K562 (cell line): ENCODE measurements around the gene MIF. TPM values are rescaled to one million over a fixed set of nuclear protein-coding genes. Genes with fewer than 3 reads are reported as not detected.

Experiments used
- polyA plus RNA-seq, 8 experiments: library from polyadenylated mRNA; depleted of rRNA in 4 of 8; stranded (reverse) in 5 of 8; unstranded in 3 of 8; fragments of >200 nt; fragmentation: Nextera tagmentation in 2 of 8; fragmentation: Illumina TruSeq in 1 of 8; extraction: Ambion mirVana in 2 of 8; extraction: Trizol in 1 of 8; gene quantifications; 2 replicates each; pipeline versions ENCODE4 v1.2.1 to v1.2.3, GENCODE V29; 2011 to 2014; ENCODE audit warnings: inconsistent platforms in 1 of 8, missing spikeins in 1 of 8
- small RNA-seq: library from RNA; depleted of rRNA; stranded (forward); fragments of <200 nt; gene quantifications from one replicate; pipeline ENCODE3, GENCODE V24; 2014
- total RNA-seq, 7 experiments: library from RNA; depleted of rRNA in 6 of 7; stranded (reverse); fragments of >200 nt in 6 of 7; fragmentation: Illumina TruSeq in 2 of 7; extraction: Trizol in 2 of 7; gene quantifications; 2 replicates each; pipeline versions ENCODE4 v1.2.1 to v1.2.3, GENCODE V29; 2011 to 2021; ENCODE audit warnings: low replicate concordance in 1 of 7

Gene MIF
- total and polyA plus RNA-seq, 9 of the 15 experiments (the other 6 are each of a cell fraction or from before 2014, with no cell fraction given): 7.4 to 666 (median 193) TPM

Small RNA genes lying within 50 kb of the gene (small RNA-seq; reads per million reads assigned to genes)
- gene RN7SL268P: not detected

Other genes with a start within 250 kb of the MIF start
Only the 7 nearest of the 15 such genes appear.
- gene SMARCB1, start 107.4 kb upstream of the MIF start, total RNA-seq (2014; rRNA removed): 65.4 and 74.0 TPM in 2 replicates
- gene SMARCB1, start 107.4 kb upstream of the MIF start, total RNA-seq (2014; rRNA removed; fragmentation: Illumina TruSeq; extraction: Trizol): 39.5 and 44.5 TPM in 2 replicates
- gene SMARCB1, start 107.4 kb upstream of the MIF start, total RNA-seq (2015; rRNA removed; fragmentation: Illumina TruSeq; extraction: Trizol): 50.9 and 53.7 TPM in 2 replicates
- 79.1 and 79.2 TPM in 2 replicates for gene SMARCB1, start 107.4 kb upstream of the MIF start, total RNA-seq (2021)
- gene SMARCB1, start 107.4 kb upstream of the MIF start, polyA plus RNA-seq (2011; rRNA removed): 113 and 117 TPM in 2 replicates
- gene SMARCB1, start 107.4 kb upstream of the MIF start, polyA plus RNA-seq (2014; fragmentation: Illumina TruSeq; extraction: Trizol): 111 TPM in 2 replicates
- 1 to 10 TPM; 1.2 to 3.0 TPM for gene SMARCB1, start 107.4 kb upstream of the MIF start, polyA plus RNA-seq (2014; fragmentation: Nextera tagmentation; extraction: Ambion mirVana)
- gene SMARCB1, start 107.4 kb upstream of the MIF start, polyA plus RNA-seq (2014; rRNA removed): 75.3 and 90.2 TPM in 2 replicates
- 6.2 and 6.9 TPM in 2 replicates for gene DERL3, start 55.4 kb upstream of the MIF start, total RNA-seq (2014; rRNA removed)
- gene DERL3, start 55.4 kb upstream of the MIF start, total RNA-seq (2014; rRNA removed; fragmentation: Illumina TruSeq; extraction: Trizol): 0.77 and 1.7 TPM in 2 replicates
- gene DERL3, start 55.4 kb upstream of the MIF start, total RNA-seq (2015; rRNA removed; fragmentation: Illumina TruSeq; extraction: Trizol): 1.4 and 2.4 TPM in 2 replicates
- 8.8 and 9.2 TPM in 2 replicates for gene DERL3, start 55.4 kb upstream of the MIF start, total RNA-seq (2021)
- 8.3 and 19.3 TPM in 2 replicates for gene DERL3, start 55.4 kb upstream of the MIF start, polyA plus RNA-seq (2011; rRNA removed)
- 4.8 and 7.4 TPM in 2 replicates for gene DERL3, start 55.4 kb upstream of the MIF start, polyA plus RNA-seq (2014; fragmentation: Illumina TruSeq; extraction: Trizol)
- 1 to 10 TPM; 1.3 to 2.9 TPM for gene DERL3, start 55.4 kb upstream of the MIF start, polyA plus RNA-seq (2014; fragmentation: Nextera tagmentation; extraction: Ambion mirVana)
- 12.1 and 12.4 TPM in 2 replicates for gene DERL3, start 55.4 kb upstream of the MIF start, polyA plus RNA-seq (2014; rRNA removed)
- gene SLC2A11, start 36.5 kb upstream of the MIF start, total RNA-seq (2014; rRNA removed): 2.0 and 3.1 TPM in 2 replicates
- 1.5 and 1.9 TPM in 2 replicates for gene SLC2A11, start 36.5 kb upstream of the MIF start, total RNA-seq (2014; rRNA removed; fragmentation: Illumina TruSeq; extraction: Trizol)
- 2.1 and 2.5 TPM in 2 replicates for gene SLC2A11, start 36.5 kb upstream of the MIF start, total RNA-seq (2015; rRNA removed; fragmentation: Illumina TruSeq; extraction: Trizol)
- gene SLC2A11, start 36.5 kb upstream of the MIF start, total RNA-seq (2021): 1.6 and 2.1 TPM in 2 replicates
- 2.5 and 4.4 TPM in 2 replicates for gene SLC2A11, start 36.5 kb upstream of the MIF start, polyA plus RNA-seq (2011; rRNA removed)
- gene SLC2A11, start 36.5 kb upstream of the MIF start, polyA plus RNA-seq (2014; fragmentation: Illumina TruSeq; extraction: Trizol): 2.5 and 2.8 TPM in 2 replicates
- gene SLC2A11, start 36.5 kb upstream of the MIF start, polyA plus RNA-seq (2014; fragmentation: Nextera tagmentation; extraction: Ambion mirVana): under 1 TPM; 0.44 to 0.73 TPM
- 2.7 and 3.4 TPM in 2 replicates for gene SLC2A11, start 36.5 kb upstream of the MIF start, polyA plus RNA-seq (2014; rRNA removed)
- not detected in 2 replicates for gene GSTT2B, start 66.8 kb downstream of the MIF start, total RNA-seq (2014; rRNA removed)
- gene GSTT2B, start 66.8 kb downstream of the MIF start, total RNA-seq (2014; rRNA removed; fragmentation: Illumina TruSeq; extraction: Trizol): not detected in 2 replicates
- gene GSTT2B, start 66.8 kb downstream of the MIF start, total RNA-seq (2015; rRNA removed; fragmentation: Illumina TruSeq; extraction: Trizol): not detected in 2 replicates
- gene GSTT2B, start 66.8 kb downstream of the MIF start, total RNA-seq (2021): not detected in 2 replicates
- gene GSTT2B, start 66.8 kb downstream of the MIF start, polyA plus RNA-seq (2011; rRNA removed): not detected in 2 replicates
- not detected in 2 replicates for gene GSTT2B, start 66.8 kb downstream of the MIF start, polyA plus RNA-seq (2014; fragmentation: Illumina TruSeq; extraction: Trizol)
- not detected for gene GSTT2B, start 66.8 kb downstream of the MIF start, polyA plus RNA-seq (2014; fragmentation: Nextera tagmentation; extraction: Ambion mirVana)
- gene GSTT2B, start 66.8 kb downstream of the MIF start, polyA plus RNA-seq (2014; rRNA removed): not detected in 2 replicates
- gene DDTL, start 72.5 kb downstream of the MIF start, total RNA-seq (2014; rRNA removed): 0.59 and 0.94 TPM in 2 replicates
- not detected in 2 replicates for gene DDTL, start 72.5 kb downstream of the MIF start, total RNA-seq (2014; rRNA removed; fragmentation: Illumina TruSeq; extraction: Trizol)
- gene DDTL, start 72.5 kb downstream of the MIF start, total RNA-seq (2015; rRNA removed; fragmentation: Illumina TruSeq; extraction: Trizol): not detected in 2 replicates
- gene DDTL, start 72.5 kb downstream of the MIF start, total RNA-seq (2021): not detected in 2 replicates
- gene DDTL, start 72.5 kb downstream of the MIF start, polyA plus RNA-seq (2011; rRNA removed): 0.08 and 0.15 TPM in 2 replicates
- gene DDTL, start 72.5 kb downstream of the MIF start, polyA plus RNA-seq (2014; fragmentation: Illumina TruSeq; extraction: Trizol): not detected in 2 replicates
- gene DDTL, start 72.5 kb downstream of the MIF start, polyA plus RNA-seq (2014; fragmentation: Nextera tagmentation; extraction: Ambion mirVana): 1 to 10 TPM in 1 of 2 experiments, under 1 TPM in 1; 0.87 to 1.7 TPM
- gene DDTL, start 72.5 kb downstream of the MIF start, polyA plus RNA-seq (2014; rRNA removed): 0.05 and 0.30 TPM in 2 replicates
- 173 and 205 TPM in 2 replicates for gene DDT, start 80.1 kb downstream of the MIF start, total RNA-seq (2014; rRNA removed)
- 63.2 and 65.8 TPM in 2 replicates for gene DDT, start 80.1 kb downstream of the MIF start, total RNA-seq (2014; rRNA removed; fragmentation: Illumina TruSeq; extraction: Trizol)
- gene DDT, start 80.1 kb downstream of the MIF start, total RNA-seq (2015; rRNA removed; fragmentation: Illumina TruSeq; extraction: Trizol): 48.4 and 61.0 TPM in 2 replicates
- gene DDT, start 80.1 kb downstream of the MIF start, total RNA-seq (2021): 127 and 136 TPM in 2 replicates
- gene DDT, start 80.1 kb downstream of the MIF start, polyA plus RNA-seq (2011; rRNA removed): 159 and 170 TPM in 2 replicates
- gene DDT, start 80.1 kb downstream of the MIF start, polyA plus RNA-seq (2014; fragmentation: Illumina TruSeq; extraction: Trizol): 24.0 and 45.8 TPM in 2 replicates
- gene DDT, start 80.1 kb downstream of the MIF start, polyA plus RNA-seq (2014; fragmentation: Nextera tagmentation; extraction: Ambion mirVana): 10 to 100 TPM; 25.0 to 31.8 TPM
- gene DDT, start 80.1 kb downstream of the MIF start, polyA plus RNA-seq (2014; rRNA removed): 209 and 281 TPM in 2 replicates
- not detected in 2 replicates for gene GSTT2, start 85.8 kb downstream of the MIF start, total RNA-seq (2014; rRNA removed)
- not detected in 2 replicates for gene GSTT2, start 85.8 kb downstream of the MIF start, total RNA-seq (2014; rRNA removed; fragmentation: Illumina TruSeq; extraction: Trizol)
- gene GSTT2, start 85.8 kb downstream of the MIF start, total RNA-seq (2015; rRNA removed; fragmentation: Illumina TruSeq; extraction: Trizol): not detected in 2 replicates
- gene GSTT2, start 85.8 kb downstream of the MIF start, total RNA-seq (2021): not detected in 2 replicates
- gene GSTT2, start 85.8 kb downstream of the MIF start, polyA plus RNA-seq (2011; rRNA removed): not detected in 2 replicates
- not detected in 2 replicates for gene GSTT2, start 85.8 kb downstream of the MIF start, polyA plus RNA-seq (2014; fragmentation: Illumina TruSeq; extraction: Trizol)
- gene GSTT2, start 85.8 kb downstream of the MIF start, polyA plus RNA-seq (2014; fragmentation: Nextera tagmentation; extraction: Ambion mirVana): not detected
- gene GSTT2, start 85.8 kb downstream of the MIF start, polyA plus RNA-seq (2014; rRNA removed): not detected in 2 replicates